AG09319 (cell line): ENCODE measurements around the gene LRP1-AS.

Source experiments
- DNase-seq: peaks from one replicate; pipeline ENCODE4 v3.0.0-alpha.2; 2010; ENCODE audit warnings: low read depth; ENCODE audit errors: extremely low read depth
- TF ChIP-seq, protein P1 (sequence below): IDR thresholded peaks from 2 replicates; pipeline ENCODE4 v1.5.1; 2011; ENCODE audit warnings: low read depth, mild to moderate bottlenecking, inconsistent platforms, low read length, moderate library complexity

The LRP1-AS gene

DNA sequence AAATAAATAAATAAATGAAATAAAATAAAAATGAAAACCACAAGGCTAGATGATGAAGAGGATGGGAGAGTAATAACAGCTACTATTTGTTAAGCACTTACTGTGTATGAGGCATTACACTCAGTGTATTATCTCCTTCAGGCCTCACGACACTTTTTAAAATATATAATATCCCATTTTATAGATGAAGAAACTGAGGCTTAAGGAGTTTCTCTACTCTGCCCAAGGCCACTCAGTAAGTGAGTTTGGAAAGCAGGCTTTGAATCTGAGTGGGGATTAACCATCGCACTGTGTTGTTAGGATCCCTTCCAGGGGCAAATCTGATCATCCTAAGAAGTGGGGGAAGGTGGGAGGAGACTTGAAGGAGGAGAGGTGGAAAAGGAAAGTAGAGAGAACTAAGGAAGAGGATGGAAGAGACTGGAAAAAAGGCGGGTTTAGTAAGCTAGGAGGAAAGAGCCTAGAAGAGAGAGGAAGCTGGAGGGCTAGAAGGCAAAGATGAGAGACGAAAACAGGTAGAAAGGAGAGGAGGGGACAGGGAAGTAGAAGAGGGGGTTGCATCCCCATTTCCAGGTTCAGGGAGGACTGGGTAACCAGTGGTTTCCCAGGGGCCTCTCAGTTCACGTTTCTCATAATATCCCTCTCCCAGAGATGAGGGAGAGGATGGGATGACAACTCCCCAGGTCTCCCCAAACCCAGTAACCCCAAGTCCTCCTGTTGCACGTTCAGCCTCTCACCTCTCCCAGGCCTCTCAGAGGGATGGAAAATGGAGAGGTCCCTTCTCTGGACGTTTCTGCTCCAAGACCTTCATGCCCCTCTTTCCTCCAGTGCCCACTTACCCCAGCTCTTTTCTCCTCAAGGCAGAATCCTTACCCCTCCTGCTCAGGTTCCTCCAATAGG, 38.0 kb downstream of the LRP1-AS start:
- TF ChIP-seq, protein P1, sequence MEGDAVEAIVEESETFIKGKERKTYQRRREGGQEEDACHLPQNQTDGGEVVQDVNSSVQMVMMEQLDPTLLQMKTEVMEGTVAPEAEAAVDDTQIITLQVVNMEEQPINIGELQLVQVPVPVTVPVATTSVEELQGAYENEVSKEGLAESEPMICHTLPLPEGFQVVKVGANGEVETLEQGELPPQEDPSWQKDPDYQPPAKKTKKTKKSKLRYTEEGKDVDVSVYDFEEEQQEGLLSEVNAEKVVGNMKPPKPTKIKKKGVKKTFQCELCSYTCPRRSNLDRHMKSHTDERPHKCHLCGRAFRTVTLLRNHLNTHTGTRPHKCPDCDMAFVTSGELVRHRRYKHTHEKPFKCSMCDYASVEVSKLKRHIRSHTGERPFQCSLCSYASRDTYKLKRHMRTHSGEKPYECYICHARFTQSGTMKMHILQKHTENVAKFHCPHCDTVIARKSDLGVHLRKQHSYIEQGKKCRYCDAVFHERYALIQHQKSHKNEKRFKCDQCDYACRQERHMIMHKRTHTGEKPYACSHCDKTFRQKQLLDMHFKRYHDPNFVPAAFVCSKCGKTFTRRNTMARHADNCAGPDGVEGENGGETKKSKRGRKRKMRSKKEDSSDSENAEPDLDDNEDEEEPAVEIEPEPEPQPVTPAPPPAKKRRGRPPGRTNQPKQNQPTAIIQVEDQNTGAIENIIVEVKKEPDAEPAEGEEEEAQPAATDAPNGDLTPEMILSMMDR: no peak
- DNase-seq: no peak

DNA sequence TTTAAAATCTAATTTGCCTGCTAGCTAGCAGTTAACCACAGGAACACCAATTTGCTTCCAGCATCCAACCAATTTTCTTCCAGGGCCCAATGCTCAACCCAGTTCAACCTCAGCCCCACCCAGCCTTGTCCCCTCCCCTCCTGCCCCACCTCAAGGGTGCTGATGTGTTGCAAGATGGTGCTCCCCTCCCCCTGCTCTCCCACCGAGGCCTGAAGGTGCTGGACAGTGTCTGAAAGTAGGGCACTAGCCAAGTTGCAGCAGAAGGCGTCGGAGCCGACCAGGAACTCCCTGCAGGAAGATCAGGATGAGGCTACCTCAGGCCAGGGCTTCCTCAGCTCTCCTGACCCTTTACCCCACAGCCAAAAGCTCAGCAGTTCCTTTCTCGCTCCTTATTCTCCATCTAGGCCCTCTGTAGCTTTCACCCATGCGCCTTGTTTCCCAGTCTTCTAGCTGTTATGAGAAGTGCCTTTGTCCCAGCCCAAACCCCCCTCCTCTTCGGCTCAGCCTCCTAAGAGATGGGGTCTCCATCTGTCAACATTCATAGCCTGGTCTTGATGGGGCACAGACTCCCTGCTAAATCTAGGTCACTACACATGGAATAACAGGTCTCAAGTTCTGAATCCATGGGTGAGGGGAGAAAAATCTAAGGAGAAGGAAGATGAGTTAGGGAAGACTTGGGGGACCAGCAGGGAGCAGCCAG, 39.8 kb downstream of the LRP1-AS start:
- TF ChIP-seq, protein P1: no peak
- DNase-seq: no peak

DNA sequence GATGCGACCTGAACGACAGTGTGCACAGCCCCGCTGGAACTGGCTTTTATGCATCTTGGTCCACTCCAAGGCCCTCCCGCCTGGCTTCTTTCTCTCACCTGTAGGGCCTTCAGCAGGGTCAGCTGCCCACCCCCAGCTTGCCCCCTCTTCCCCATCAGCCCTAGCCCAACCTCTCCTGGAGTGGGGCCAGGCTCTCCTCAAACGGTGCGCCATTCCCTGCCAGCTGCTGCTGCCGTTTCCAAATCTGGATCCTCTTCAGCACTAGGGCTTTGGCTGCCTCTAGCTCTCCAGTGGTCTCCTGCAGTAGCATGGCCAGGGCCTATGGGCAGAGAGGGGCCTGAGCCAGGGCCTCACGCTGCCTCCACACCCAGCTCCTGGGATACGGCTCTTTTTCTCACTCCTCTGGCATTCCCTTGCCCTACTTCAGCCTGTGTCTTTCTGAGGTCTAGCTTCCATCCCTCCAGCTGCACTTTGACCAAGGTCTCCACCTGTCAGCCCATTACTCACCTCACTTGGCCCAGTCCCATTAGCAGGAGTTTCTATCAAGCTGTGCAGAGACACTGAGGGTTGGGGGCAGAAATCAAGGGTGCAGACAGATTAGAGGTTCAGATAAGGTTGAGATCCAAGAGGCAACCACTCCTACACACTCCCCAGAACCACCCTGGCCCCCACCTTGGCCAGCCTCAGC, 41.3 kb downstream of the LRP1-AS start:
- TF ChIP-seq, protein P1: no peak
- no peak for DNase-seq

DNA sequence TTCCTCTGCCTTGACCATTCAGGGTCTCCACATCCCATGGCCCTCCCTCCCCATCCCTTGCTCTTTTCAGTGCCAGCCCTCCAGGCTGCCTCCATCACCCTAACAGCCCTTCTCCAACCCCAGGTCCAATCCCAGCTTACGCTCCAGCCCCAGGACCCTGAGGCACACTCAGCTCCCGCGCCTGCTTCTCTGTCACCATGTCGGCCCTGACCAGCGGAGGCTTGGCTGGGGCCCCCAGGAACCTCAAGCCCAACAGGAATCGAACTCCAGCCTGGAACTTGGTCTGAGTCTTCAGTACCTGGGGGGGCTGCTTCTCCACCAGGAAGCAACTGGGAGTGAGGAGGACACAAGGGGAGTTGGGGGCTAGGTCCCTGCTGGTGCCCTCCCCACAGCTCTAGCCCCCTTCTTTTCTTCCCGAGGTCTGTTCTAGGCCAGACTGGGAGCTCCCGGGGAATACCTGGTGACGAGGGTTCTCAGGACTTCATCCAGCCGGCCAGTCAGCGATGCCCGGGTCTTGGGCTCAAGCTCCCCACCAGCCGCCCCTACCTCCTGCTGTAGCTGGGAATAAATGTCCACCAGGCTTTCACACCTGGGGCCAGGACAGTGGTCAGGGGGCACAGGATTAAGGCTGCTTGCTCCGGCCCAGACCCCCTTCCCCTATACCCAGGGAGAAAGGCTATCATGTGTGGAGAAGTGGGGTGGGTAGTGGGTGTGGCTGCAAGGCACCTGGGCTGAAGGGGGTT, 42.2 kb downstream of the LRP1-AS start:
- no peak for DNase-seq
- TF ChIP-seq, protein P1: no peak

DNA sequence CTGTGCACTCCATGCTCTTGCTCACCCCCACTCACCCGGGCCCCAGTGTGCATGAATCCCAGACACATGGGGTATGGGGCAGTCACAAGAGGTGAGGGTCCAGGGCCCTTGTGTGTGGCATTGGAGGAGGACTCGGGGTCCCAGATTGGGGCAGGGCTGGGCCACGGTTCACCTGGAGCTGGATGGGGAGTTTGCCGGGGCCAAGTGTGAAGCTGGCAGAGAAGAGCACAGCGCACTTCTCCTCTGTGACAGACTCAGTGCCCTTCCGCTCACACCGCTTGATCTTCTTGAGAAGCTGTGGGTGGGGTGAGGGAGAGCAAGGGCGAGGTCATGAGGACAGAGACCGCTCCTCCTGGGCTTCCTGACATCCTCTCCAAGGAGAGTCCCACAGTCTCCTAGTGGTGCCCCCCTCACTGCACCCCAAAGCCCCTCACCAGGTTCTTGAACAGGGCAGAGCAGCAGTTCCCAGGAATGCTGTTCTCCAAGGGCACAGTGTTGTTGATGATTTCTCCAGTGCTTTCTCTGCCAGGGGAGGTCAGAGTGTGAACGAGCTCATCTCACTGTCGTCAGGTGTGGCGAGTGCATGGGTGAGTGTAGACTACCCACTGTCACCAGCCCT, 43.0 kb downstream of the LRP1-AS start:
- no peak for DNase-seq

DNA sequence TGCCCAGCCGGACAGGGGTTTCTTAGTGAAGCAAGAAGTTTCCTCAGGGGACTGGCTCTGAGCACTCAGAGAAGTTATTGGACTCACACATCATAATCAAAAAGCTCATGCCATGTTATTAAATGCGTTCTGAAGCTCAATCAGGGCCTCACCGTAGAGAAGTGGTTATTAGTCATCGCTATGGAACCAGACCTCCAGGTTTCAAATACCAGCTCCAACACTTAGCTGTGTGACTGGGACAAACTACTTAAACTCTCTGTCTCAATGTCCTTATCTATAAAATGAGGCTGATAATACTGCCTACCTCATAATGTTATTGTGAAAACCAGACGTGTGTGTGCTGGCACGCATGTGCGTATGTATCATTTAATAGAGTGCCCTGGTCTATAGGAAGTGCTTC, 43.6 kb downstream of the LRP1-AS start:
- DNase-seq: no peak
- TF ChIP-seq, protein P1: no peak

More for the DNA sequence above, 43.0 kb downstream of the LRP1-AS start:
- TF ChIP-seq, protein P1: no peak
